OCI-M2 (cell line): ENCODE results near the gene FAM149B1.
"Not testable (repeated sequence)": the region's sequence is repeated elsewhere in the genome, so short reads cannot be mapped to it uniquely, and the experiment has no call there.

ENCODE experiments used
- DNase-seq: peaks from one replicate; lab custom pipeline; 2025; ENCODE audit not compliant: unreplicated experiment; lab: John Stamatoyannopoulos, UW

The FAM149B1 gene

DNA sequence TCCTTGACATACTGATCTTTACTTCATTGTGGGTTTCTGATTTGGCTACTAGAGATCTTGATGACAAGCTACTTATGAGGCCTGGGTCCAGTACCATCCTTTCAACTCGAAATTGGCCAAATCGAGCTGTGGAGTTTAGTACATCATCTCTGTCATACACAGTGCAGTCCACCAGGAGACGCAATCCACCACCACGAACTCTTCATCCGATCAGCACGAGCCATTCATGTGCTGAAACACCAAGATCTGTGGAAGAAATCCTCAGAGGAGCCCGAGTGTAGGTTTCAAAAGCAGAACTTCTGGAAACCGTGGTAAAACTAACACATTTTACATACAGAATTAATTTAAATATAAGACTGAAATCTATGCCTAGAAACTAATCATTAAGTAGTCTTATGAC, 65.0 kb downstream of the FAM149B1 start:
- no peak for DNase-seq

- no peak for DNase-seq
Observed at GRCh38 chr10:73233883-73234282, 66.0 kb downstream of the FAM149B1 start.

DNA sequence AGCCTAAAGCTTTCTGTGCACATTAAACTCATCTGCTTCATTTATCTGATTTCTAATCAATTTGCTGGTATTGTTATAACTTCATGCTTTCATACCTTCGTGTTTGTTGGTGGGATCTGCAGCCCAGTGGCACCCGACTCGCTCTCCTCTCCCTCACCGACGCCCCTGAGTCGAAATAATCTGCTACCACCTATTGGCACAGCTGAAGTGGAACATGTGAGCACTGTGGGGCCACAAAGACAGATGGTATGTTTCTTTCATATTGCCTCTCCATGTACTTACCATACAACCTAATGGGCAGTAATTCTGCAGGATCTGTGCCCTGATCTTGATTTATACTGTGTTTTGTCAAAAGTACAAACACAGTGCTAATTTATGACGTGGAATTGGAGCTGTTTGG, 66.8 kb downstream of the FAM149B1 start:
- no peak for DNase-seq

- DNase-seq, result no peak
Observed at GRCh38 chr10:73238990-73239566, 71.2 kb downstream of the FAM149B1 start.

- no peak for DNase-seq
Observed at GRCh38 chr10:73239908-73240307, 72.0 kb downstream of the FAM149B1 start.

- peak; percentile 57 for DNase-seq
Observed at GRCh38 chr10:73244866-73245477, 77.1 kb downstream of the FAM149B1 start.

- DNase-seq, result no peak
Observed at GRCh38 chr10:73246322-73246645, 78.4 kb downstream of the FAM149B1 start.

- DNase-seq, result no peak
Observed at GRCh38 chr10:73246646-73247508, 79.0 kb downstream of the FAM149B1 start, which contains the start of gene DNAJC9. Gene DNAJC9, minus strand, starts transcription at chr10:73247255. Its CDS starts 66 bp downstream, at chr10:73247189.

GRCh38 chr10:73247509-73248258, 79.8 kb downstream of the FAM149B1 start:
- DNase-seq, result no peak

DNA sequence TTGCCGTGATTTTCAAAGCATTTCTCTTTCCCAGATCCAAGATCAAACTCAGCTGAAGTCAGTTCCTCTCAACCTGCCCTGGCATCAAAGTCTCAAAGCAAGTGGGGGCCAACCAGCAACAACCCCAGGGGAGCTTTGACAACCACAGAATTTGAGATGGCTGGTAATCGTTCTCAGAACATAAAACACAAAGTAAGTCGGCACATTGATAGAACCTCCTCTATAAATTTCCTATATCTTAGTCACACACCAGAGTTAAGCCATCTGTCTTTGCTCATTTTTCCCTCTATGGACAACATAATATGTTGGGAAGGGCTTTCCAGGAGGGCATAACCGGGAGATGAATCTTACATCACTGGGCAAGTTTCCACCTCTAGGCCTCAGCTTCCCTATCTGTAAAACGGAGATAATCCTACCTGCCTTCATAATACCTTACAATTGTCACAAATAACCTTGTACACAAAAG, 80.4 kb downstream of the FAM149B1 start:
- no peak for DNase-seq

- DNase-seq, result no peak
Observed at GRCh38 chr10:73251683-73252444, 83.9 kb downstream of the FAM149B1 start.

- peak; percentile 23 for DNase-seq
Observed at GRCh38 chr10:73252445-73253224, 84.7 kb downstream of the FAM149B1 start, which contains the start of gene MRPS16. Gene MRPS16, minus strand, starts transcription at chr10:73252644. Its CDS starts 162 bp downstream, at chr10:73252482.

DNA sequence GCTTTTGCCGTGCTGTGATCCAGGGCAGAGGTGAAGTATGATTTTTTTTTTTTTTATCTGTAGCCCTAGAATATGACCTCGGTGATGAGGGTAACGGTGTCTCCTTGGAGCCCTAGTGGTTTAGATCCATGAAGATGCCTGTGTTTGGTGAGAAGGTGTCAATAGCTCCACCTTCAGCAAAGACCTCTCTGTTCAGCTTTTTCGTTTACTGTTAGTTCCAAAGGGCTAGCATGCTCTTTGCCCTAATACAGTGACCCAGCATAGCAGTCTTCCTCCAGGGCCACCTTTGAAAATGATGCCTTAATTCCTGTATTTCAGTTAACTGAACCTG, 85.3 kb downstream of the FAM149B1 start:
- no peak for DNase-seq

GRCh38 chr10:73258612-73259011, 90.7 kb downstream of the FAM149B1 start:
- not testable (repeated sequence) for DNase-seq

- no peak for DNase-seq
Observed at GRCh38 chr10:73261362-73261995, 93.6 kb downstream of the FAM149B1 start.

DNA sequence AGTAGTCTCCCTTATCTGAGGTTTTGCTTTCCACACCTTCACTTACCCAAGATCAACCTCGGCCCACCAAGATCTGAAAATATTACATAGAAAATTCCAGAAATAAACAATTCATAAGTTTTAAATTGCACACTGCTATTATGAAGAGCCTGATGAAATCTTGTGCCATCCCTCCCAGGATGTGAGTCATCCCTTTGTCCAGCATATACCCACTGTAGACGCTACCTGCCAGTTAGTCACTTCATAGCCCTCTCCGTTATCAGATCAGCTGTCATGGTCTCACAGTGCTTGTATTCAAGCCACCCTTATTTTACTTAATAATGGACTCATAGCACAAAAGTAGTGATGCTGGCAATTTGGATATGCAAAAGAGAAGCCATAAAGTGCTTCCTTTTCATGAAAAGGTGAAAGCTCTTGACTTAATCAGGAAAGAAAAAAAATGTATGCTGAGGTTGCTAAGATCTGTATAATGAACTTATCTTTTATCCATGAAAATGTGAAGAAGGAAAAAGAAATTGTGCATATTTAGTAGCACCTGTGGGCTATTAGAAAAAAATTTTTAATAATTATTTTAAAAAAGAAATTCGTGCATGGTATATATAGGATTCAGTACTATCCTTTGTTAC, 94.3 kb downstream of the FAM149B1 start:
- no peak for DNase-seq

- no peak for DNase-seq
Observed at GRCh38 chr10:73262880-73263555, 95.1 kb downstream of the FAM149B1 start.

DNA sequence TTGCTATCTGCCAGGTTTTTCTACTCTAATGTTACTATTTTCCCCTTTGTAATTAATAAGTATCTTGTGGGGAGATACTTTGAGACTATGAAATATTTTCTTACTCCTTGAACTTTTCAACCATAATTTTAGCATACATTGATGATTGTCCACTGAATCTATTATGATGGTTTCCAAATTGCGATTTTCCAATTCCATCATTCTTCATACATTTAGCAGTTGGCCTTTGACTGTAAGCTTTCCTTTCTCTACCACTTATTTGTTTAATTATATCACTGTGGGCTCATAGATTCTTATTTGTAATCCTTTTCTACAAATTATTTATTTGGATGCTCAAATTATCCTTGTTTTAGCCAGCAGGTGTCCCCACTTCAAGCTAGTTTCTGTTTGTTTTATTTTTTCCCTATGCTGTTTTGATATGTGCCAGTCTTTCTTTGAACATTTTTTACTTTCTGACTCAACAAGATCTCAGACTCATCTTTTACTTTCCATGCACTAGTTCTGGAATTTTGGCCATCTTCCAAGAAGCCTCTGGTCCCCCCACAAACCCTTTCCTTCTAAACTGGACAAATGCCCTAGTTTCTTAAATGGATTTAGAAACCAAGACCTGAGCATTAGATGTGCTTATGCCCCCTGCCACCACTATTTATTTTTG, 95.9 kb downstream of the FAM149B1 start:
- DNase-seq, result no peak
